Lung microvascular endothelial cell (primary cell): ENCODE data around the gene PHOX2B. TPM values are rescaled to one million over a fixed set of nuclear protein-coding genes. Genes with fewer than 3 reads are reported as not detected.
"Not testable (repeated sequence)": the region's sequence is repeated elsewhere in the genome, so short reads cannot be mapped to it uniquely, and the experiment has no call there.

Source experiments
- DNase-seq, 2 donors: peaks; one replicate each; pipeline versions ENCODE4 v3.0.0 to v3.0.0-alpha.2; 2010; ENCODE audit warnings: low read depth in 2 of 2
- total RNA-seq: library from RNA; depleted of rRNA; stranded (reverse); fragments of >200 nt; gene quantifications from 2 replicates; pipeline ENCODE4 v1.2.1, GENCODE V29; 2014

PHOX2B gene
- total RNA-seq, 1 donor from 2014 or later: not detected

DNA sequence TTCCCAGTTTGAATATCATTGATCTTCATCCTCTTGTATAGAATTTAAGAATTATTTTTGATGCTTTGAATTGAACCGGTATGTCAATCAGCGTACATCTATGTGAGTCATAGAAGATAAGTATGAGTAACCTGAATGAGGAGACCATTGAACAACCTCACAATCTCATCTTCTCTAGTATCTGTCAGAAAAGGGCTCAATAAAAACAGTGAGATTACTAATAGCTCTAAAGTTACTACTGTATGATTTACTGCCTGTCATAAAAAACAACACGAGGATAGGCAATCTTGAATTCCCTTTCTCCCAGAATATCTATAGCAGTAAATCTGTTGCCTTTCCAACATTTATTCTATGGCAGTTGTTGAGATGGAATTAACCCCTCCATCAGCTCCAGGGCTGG lies 36.1 kb downstream of the PHOX2B start:
- DNase-seq: no peak

DNA sequence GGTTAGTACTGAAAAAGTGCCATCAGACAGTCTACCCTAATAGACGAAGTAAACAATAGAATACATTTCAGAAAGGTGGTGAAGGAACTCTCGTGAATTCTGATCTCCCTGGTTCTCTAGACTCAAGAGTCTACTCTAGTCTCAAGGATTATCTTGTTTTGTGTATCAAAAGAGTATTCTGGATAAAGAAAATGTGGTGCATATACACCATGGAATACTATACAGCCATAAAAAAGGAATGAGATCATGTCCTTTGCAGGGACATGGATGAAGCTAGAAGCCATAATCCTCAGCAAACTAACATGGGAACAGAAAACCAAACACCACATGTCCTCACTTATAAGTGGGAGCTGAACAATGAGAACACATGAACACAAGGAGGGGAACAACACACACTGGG lies 36.9 kb downstream of the PHOX2B start:
- not testable (repeated sequence) for DNase-seq

DNA sequence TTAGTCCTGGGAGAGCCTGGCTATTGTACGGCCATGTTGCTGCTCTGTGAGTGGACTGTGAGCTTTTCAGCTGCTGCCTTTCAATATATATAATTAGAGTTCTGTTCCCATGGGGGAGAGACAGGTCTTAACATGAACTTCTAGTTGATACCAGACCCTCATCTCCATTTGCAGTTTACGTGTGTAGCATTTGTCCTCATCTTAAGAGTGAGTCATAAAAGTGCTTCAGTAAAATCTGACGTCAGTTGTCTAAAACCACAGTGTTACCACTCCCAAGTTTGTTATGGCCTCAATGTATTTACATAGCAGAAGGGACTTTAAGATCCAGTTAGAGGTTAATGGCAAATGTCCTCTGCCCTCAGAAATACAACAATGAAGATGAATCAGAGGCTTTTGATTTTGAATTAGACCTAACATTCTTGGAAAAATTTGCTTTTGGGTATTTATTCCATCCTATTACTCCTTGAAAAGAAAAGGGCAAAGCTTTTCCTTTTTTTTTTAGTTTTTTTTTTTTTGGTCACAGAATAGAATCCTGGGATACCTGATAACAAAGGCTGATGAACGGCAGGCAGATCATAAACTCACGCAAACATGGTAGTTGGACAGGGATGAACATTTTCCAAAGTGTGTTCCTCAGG lies 38.6 kb downstream of the PHOX2B start:
- DNase-seq: peak in 1 of 2 donors; percentile 31

DNA sequence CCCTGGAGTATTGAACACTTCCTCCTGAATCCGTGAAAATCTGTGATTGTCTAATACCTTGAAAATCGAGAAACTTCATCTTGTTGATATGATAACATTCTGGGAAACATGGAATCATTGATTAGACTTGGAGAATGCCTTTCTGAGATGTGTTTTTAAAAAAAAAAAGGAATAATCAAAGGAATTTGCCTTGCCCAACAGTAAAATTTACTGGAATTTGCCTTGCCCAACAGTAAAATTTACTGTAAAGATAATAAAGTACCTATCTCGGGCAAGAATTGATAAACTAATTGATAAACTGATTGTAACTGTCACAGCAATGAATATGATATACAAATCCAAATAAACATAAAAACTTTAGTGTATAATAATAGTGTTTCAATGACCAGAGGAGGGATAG lies 44.7 kb downstream of the PHOX2B start:
- no peak for DNase-seq

DNA sequence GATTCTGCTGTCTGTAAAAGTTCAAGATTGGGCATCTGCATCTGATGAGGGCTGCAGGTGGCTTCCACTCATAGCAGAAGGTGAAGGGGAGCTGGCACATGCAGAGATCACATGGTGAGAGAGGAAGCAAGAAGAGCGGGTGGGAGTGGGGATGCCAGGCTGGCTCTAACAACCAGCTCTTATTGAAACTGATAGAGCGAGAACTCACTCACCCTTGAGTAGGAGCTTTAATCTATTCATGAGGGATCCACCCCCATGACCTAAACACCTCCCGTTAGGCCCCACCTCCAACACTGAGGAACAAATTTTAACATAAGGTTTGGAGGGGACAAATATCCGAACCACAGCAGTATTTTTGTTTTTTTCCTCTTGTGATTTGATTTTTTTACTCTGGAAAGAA lies 45.8 kb downstream of the PHOX2B start:
- no peak for DNase-seq

DNA sequence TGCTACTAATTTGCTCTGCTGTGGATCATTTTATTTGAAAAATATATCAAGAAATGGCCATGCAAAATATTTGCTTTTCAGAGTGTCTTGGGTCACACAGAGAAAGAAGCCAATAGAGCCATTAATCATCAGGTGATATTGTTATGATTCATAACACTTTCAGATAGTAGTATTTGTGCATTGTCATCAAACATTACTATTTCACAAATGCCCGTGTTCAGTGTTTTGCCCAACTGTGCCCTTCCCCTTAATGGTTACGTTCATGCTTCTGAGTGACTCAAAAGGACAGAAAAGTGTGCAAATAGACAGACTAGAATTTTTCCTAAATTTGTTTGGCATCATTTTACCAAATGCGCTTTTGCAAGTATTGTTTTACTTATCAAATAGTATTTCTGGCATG lies 46.5 kb downstream of the PHOX2B start:
- no peak for DNase-seq

DNA sequence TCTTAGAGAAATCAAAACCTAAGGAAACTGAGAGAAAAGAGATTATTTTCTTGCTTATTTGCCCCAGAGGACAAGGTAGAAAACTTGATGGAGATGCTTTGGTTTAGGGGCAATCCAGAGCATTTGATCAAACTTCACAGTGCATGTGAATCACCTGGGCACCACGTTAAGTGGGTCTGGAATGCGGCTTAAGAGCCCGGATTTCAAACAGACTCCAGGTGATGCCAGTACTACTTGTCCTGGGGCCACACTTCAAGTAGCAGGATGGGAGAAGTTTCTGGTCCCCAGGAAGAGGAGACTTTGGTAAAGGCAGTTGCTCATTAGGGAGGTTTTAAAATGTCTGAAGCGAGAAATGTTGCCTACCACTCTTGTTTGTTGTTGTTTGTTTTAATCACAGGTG lies 51.8 kb downstream of the PHOX2B start:
- no peak for DNase-seq

DNA sequence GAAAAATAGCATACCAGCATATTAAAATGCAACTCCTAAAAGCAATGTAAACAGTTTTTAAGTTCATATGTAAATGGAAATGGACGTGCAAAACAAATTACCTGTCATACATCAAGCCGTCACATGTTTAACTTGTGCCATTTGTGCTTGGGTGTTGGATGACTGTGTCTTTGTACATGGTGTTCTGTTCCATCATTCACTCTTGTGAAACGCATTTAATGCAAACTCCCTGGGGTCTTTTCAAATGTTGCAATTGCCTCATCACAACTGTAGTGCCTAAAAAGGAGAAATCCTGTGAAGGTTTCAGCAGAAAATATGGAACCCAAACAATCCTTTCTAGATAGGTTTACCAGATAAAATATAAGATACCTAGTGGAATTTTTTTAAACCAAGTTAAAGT lies 52.4 kb downstream of the PHOX2B start:
- no peak for DNase-seq

Other genes starting within 250 kb of the PHOX2B start
- gene LIMCH1, start 210.6 kb downstream of the PHOX2B start, total RNA-seq: 15.7 and 20.7 TPM in 2 replicates
- 27.9 and 38.9 TPM in 2 replicates for gene TMEM33, start 186.7 kb upstream of the PHOX2B start, total RNA-seq
- under 0.01 TPM in 2 replicates for gene DCAF4L1, start 233.0 kb upstream of the PHOX2B start, total RNA-seq
- 29.2 and 35.9 TPM in 2 replicates for gene SLC30A9, start 241.8 kb upstream of the PHOX2B start, total RNA-seq